NCI-H748 (cell line): ENCODE results near the gene DNAJC5G.

Experiments
- DNase-seq: peaks from one replicate; lab custom pipeline; 2025; ENCODE audit not compliant: unreplicated experiment; lab: John Stamatoyannopoulos, UW

Gene DNAJC5G, protein sequence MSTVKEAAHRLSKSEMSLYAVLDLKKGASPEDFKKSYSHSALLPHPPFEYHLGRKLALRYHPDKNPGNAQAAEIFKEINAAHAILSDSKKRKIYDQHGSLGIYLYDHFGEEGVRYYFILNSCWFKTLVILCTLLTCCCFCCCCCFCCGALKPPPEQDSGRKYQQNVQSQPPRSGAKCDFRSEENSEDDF

DNA sequence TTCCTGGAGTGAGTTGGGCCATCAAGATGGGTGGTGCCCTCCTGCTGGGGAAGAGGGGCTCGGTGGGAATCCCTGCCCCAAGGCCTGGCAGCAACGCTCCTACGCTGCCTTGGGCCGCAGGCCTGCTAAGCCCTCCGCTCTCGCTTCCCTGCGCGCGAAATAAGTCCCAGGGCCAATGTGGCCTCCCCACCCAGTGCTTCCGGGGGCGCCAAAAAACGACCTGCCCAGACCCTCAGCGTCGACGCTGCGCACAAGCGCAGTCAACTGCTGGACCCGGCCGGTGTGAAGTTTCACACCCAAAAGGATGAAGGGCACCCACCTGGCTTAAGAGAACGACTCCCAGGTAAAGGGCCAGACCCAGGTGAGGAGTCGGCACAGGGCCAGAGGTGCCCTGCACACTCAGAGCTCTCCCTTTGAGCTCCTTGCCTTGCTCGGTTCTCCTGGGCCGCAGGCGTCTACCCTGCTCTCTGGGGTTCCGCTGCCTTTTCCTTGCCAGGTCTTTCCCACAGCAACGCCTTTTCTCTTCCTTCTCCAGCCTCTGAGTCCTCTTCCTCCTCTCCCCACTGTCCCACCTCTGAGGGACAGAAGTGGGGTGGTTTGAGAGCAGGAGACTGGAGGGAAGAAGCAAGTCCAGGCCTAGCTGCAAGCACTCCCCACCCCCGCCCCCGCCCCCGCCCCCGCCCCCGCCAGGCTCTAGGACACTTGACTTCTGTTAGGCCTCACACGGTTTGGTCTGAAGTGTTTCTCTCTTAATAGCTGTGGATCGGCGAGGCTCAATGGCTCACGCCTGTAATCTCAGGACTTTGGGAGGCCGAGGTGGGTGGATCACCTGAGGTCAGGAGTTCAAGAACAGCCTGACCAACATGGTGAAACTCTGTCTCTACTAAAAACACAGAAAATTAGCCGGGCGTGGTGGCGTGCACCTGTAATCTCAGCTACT lies at the start of gene DNAJC5G:
Gene DNAJC5G, plus strand, starts transcription at position 223 of the 940 bp plus-strand sequence. CDS start 1,296 bp downstream, outside the sequence.
- no peak for DNase-seq

DNA sequence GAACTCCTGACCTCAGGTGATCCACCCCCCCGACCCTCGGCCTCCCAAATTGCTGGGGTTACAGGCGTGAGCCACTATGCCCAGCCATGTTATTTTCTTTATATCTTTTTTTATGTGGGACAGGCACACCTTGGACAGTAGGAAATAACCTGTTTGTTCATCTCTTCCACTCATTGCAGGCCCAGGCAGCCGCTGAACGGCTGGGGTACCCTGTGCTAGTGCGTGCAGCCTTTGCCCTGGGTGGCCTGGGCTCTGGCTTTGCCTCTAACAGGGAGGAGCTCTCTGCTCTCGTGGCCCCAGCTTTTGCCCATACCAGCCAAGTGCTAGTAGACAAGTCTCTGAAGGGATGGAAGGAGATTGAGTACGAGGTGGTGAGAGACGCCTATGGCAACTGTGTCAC lies 49.7 kb upstream of the DNAJC5G start:
- DNase-seq, result no peak

DNA sequence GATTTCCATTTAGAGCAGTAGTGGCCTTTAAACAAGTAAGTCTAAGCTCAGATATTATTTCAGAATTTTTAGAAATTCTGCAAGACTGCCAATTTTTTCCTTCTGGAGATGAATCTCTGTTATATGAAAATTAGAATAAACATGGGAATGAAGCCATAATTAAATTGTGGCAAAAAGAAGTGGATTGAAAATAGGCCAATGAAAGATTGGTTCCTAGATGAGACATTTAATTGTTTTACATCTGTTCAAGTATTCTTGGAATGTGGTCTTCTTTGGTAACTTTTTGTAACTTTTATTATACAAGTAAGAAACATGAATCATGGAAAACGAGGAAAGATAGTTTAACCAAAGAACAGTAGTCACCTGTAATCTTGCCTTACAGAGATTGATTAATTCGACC lies 47.7 kb upstream of the DNAJC5G start:
- no peak for DNase-seq

DNA sequence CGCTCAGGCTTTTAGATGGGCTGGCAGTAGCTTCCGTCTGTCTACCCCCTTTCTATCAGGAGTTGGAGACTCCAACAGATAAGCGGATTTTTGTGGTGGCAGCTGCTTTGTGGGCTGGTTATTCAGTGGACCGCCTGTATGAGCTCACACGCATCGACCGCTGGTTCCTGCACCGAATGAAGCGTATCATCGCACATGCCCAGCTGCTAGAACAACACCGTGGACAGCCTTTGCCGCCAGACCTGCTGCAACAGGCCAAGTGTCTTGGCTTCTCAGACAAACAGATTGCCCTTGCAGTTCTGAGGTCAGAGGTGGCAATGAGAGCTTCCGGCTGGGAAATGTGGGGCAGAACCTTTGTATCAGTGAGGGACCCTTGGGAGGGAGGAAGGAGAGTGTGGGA lies 43.3 kb upstream of the DNAJC5G start:
- no peak for DNase-seq

DNA sequence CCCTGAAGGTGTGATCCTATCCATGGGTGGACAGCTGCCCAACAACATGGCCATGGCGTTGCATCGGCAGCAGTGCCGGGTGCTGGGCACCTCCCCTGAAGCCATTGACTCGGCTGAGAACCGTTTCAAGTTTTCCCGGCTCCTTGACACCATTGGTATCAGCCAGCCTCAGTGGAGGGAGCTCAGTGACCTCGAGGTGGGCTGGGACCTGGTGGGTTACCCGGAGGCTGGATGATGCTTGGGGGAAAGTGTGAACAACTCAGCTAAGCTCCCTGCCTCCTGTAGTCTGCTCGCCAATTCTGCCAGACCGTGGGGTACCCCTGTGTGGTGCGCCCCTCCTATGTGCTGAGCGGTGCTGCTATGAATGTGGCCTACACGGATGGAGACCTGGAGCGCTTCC lies 41.9 kb upstream of the DNAJC5G start:
- DNase-seq, result no peak

DNA sequence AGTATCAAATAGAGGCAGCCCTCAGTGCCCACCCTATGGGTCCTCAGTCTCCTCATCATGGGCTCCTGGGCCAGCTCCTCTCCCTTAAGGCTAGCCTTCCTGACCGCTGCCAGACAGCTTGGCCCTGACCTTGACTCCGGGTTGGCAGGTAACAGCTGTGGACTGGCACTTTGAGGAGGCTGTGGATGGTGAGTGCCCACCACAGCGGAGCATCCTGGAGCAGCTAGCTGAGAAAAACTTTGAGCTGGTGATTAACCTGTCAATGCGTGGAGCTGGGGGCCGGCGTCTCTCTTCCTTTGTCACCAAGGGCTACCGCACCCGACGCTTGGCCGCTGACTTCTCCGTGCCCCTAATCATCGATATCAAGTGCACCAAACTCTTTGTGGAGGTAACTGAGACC lies 39.1 kb upstream of the DNAJC5G start:
- DNase-seq, result no peak

DNA sequence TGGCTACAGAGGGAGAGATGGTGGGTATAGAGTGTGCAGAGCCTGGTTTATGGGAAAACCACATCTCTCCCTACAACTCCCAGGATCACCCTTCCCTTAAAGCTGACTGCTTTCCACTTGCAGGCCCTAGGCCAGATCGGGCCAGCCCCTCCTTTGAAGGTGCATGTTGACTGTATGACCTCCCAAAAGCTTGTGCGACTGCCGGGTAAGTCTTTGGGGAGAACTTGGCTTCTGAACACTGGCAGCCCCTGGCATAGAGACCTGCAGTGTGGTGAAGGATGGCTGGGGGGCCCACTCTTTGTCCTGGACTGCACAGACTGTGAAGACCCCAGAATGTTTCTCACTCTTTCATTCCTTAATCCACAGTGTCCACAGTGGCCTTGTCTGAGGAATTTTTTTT lies 38.6 kb upstream of the DNAJC5G start:
- no peak for DNase-seq

DNA sequence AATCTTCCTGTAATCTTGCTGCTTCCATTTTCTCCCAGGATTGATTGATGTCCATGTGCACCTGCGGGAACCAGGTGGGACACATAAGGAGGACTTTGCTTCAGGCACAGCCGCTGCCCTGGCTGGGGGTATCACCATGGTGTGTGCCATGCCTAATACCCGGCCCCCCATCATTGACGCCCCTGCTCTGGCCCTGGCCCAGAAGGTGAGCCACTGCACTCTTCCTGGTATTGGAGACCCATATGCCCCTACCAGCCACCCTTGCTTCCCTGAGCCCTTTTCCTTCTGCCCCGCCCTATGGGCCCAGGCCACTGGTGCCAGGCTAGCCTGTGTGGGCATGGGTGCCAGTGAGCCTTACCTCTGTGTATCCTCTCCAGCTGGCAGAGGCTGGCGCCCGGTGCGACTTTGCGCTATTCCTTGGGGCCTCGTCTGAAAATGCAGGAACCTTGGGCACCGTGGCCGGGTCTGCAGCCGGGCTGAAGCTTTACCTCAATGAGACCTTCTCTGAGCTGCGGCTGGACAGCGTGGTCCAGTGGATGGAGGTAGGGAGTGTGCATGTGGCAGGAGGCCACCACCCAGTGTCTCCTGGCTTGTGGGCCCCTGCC lies 37.8 kb upstream of the DNAJC5G start:
- no peak for DNase-seq

DNA sequence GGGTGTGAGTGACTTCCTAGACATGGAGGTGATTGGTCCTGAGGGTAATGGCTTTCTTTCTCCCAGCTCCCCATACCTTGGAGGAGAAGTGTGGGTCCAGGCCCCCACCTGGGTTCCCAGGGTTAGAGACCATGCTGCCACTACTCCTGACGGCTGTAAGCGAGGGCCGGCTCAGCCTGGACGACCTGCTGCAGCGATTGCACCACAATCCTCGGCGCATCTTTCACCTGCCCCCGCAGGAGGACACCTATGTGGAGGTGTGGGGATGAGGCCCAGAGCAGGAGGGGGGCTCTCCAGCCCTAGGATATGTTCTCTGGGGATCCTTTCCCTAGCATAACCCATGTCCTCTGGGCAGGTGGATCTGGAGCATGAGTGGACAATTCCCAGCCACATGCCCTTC lies 36.3 kb upstream of the DNAJC5G start:
- DNase-seq, result no peak

DNA sequence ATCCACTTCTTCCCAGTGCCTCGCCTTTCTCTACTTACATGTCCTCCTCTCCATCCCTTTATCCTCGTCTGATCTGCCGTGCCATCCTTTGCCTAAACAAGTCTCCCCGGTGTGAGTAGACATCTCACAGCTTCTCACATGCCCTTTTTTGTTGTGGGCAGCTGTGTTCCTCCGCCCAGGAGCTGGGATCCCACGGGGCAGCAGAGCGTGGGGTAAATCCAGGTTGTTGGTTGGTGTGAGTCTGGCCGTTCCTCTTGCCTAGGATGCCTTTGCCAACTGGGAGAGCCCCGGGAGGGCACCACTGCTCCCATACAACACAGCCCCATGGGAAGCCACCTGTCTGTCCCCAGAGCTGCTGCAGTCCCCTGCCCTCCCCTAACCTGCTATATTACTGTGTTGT lies 34.8 kb upstream of the DNAJC5G start:
- no peak for DNase-seq

DNA sequence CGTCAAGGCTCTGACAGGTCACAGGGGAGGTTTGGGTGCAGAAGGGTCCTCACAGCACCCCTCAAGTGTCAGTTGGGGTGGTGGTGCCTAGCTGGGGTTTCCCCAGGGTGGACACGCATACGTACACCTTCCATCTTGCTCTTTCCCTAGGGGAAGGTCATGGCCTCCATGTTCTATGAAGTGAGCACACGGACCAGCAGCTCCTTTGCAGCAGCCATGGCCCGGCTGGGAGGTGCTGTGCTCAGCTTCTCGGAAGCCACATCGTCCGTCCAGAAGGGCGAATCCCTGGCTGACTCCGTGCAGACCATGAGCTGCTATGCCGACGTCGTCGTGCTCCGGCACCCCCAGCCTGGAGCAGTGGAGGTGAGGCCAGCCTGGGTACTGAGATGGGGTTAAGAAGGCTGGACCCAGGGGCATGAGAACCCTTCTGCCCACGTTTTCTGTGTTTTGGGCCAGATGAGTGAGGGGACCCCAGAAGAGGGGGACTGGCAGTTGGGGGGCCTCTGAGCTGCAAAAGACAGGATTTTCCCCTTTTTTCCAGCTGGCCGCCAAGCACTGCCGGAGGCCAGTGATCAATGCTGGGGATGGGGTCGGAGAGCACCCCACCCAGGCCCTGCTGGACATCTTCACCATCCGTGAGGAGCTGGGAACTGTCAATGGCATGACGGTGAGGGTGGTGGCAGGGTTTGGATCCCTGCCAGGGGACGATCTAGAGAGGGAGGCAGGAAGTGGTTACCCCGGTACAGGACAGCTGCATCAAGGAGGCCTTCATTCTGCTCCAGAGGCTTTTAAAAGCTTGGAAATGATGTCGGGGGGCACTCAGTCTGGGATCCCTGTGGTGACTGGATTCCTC lies 33.2 kb upstream of the DNAJC5G start:
- DNase-seq, result no peak

DNA sequence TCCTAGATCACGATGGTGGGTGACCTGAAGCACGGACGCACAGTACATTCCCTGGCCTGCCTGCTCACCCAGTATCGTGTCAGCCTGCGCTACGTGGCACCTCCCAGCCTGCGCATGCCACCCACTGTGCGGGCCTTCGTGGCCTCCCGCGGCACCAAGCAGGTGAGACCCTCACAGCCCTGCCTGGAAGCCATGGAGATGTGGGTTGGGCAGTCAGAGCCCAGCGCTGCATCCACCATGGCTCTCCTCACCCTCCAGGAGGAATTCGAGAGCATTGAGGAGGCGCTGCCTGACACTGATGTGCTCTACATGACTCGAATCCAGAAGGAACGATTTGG lies 32.6 kb upstream of the DNAJC5G start:
- no peak for DNase-seq

DNA sequence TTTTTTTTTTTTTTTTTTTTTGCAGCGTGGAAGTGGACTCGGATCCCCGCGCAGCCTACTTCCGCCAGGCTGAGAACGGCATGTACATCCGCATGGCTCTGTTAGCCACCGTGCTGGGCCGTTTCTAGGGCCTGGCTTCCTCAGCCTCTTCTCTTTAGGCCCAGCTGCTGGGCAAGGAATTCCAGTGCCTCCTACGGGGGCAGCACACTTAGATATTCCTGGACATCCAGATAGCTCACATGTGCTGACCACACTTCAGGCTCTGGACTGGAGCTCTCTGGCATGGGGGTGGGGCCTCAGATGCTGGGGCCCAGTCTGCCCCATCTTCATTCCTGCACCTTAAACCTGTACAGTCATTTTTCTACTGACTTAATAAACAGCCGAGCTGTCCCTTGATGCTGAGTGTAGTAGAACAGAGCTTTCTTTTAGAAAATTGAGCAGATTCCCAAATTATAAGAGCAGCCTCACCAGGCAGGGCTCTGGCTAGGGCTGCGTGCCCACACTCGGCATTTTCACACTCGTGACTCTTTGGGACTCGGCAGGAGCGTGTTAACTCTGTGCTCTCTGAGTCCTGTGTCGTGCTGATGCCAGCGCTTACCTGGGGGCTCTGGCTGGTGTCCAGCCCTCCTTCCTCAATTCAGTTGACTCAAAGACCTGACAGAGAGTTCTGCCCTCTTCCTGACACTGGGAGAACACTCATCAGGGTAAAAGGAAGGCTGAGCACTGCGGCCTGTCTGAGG lies 31.7 kb upstream of the DNAJC5G start:
- no peak for DNase-seq

DNA sequence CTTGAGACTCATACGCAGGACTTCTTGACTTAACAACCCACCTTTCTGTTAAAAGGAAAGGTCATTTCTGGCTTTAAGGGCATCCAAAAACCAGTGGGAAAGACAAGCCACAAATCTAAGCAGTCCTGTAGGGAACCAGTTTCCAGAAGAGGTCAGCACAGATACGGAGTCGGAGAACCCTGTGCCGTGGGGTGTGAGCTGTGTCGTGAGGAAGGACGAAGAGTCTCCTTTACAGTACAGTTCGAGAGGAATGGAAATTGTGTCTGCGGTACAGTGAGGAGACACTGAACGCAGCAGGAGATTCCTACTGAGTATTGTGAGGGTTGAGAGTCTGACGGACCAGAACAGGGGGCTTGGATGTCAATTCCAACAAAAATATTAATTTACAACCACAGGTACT lies 30.1 kb upstream of the DNAJC5G start:
- DNase-seq, result no peak

DNA sequence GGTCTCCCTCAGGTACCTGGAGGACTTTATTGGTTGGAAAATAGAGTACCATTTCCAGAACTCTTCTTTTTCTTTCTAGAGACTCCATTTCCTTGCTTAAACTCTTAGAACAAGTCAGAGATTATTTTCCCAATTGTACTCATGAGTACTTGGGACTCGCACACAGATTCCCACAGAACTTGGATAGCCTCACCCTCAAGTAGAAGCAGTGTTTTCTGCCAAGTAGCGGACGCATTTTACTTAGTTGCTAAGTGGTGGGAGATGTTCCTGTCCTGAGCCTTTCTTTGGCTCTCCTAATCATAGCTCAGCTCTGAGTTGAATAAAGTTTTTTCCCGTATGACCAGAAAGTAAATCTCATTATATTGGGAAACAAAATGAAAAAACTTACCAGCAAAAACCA lies 29.6 kb upstream of the DNAJC5G start:
- no peak for DNase-seq

DNA sequence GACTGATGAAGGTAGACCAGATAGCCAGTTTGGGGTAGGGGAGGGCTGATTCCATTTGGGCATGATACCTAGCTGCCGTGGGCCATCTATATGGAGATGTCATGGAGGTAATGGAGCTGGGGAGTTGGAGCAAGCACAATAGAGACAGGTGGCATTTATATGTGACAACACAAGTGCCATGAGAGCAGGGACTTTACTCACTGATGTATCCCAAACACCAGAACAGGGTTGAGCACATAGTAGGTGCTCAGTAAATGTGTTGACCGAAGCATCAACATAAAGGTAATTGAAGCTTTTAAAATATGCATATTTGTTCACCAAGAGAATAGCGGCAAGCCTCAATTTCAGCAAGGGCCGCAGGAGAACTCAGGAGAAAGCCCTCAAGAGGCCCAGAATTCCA lies 27.3 kb upstream of the DNAJC5G start:
- no peak for DNase-seq

DNA sequence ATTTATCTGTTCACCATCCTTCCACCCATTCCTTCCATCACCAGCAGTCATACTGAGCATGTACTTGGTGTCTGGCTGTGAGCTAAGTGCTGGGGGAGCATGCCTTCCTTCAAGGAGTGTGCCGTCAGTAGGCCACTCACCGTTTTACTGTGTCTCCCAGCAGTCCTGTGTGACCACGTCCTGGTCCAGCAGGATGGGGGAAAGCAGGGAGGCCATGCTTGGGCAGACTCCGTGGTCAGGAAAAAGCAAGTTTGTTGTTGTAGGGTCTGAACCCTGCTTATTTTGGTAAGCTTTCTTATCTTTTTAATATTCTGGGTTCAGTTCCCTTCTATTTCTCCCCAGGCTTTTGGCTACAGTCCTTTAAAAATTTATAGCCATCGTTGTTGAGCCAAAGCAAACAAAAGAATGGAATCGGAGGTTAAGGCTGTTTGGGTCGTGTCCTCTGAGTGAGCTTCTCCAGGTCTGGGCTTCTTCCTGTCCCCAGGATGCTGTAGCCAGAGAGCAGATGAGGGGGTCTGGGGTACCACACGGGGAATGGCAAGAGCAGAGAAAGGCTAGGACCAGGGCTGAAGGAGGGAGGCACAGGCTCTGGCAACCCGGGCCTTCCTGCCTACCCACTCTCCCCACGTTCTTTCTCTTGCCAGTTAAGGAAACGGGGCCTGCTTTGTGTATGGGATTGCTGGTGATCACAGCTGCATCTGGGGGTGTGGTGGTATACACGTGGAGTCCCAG lies 25.9 kb upstream of the DNAJC5G start:
- no peak for DNase-seq

DNA sequence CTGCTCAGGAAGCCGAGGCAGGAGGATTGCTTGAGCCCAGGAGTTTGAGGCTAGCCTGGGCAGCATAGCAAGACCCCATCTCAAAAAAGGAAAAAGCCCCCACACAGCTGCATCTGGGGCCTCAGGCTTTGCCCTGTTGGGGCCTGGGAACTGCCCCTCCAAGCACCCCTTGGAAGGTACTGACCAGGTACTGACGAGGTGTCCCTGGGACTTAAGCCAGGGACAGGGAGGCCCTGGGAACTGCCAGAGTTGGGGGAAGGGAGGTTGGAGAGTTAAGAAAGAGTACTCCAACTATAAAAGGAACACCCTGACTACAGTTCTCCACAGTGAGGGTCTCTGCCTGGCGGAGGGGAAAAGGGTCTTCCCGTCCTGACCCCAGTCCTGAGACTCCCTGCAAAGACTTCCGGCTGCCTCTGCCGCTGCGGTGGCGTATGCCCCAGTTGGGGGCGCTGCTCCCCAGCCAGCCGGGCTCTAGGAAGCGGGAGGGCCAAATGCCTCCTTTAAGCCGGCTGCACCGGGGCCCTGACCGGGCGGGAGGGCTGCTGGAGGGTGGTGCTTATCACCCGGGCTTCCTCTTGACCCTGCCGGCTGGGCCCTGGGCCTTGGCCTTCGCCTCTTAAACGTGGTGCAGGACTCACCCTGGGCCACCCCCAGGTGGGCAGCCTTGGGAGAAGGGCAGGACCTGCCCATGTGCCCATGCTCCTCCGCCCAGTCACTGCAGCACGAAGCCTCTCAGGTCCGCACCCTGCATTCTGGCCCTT lies 25.2 kb upstream of the DNAJC5G start:
- DNase-seq, result peak; percentile 39

DNA sequence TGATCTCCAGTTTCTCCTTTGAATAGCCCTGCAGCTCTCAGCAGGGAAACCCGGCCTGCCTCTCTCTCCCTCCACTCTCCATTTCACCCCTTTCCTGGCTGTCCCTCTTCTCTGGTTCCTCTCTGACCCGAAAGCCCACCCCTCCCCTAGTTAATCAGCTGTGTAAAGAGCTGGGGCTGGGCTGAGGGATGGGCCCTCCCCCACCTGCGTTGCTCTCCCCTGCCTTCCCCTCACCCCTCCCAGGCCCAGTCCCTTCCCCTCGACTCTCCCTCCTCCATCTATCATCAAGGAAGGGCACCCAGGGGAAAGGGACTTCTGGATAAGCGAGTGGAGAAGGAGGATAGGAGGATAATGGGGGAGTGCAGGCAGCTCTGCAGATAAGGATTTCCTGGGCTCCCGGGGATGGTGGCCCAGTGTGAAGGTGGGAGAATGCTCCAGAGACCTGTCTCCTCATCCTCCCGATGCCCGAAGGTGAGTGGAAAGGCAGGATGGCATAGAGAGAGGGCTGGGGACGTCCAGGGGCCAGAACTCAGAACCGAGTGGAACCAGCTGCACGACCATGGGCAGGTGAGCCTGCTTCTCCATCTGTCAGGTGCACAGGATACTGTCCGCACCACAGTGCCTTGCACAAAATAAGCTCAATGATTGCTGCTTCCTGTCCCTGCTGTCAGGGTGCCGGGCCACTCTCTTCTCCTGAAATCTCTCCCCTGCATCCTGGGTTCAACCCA lies 24.4 kb upstream of the DNAJC5G start:
- no peak for DNase-seq
